Measurements from ENCODE around the gene GPI.

DNA sequence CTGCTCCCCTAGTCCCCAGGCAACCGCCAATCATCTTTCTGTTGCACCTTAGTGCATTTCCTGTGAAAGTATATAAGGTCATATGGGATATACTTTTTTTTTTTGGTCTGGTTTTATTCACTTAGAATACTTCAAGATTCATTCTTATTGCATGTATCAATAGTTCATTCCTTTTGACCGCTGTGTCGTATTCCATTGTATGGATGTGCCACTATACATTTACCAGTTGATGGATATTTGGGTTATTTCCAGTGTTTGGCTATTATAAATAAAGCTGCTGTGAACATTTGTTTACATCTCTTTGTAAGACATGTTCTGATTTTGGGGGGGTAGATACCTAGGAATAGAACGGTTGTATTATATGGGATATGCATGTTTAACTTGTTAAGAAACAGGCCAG is 53.3 kb downstream of the GPI start:
- TF ChIP-seq CTCF (IDR thresholded peaks at IDR 0.05; ENCODE audit: low read depth, low read length) (no peak), POLR2A (IDR thresholded peaks at IDR 0.05; ENCODE audit: extremely low read depth, insufficient read length) (no peak), MYC (IDR thresholded peaks at IDR 0.05; ENCODE audit: low read depth, low read length) (no peak)
- TF ChIP-seq, protein P1, sequence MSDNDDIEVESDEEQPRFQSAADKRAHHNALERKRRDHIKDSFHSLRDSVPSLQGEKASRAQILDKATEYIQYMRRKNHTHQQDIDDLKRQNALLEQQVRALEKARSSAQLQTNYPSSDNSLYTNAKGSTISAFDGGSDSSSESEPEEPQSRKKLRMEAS (IDR thresholded peaks at IDR 0.05; ENCODE audit: low read depth, low read length) = no peak
